RWPE1 (cell line): ENCODE results near the gene C22orf23.
A peak's percentile ranks its signal among the peaks of the same experiment; 100 is the strongest.

ENCODE experiments used
- CTCF ChIA-PET: fragments of 350-600 bp; sonication (Branson Sonifier 250); formaldehyde crosslinking; extraction: SDS; loops from one replicate; lab custom pipeline; 2021; lab: Yijun Ruan, JAX
- POLR2A ChIA-PET: fragments of 400-600 bp; formaldehyde crosslinking; extraction: SDS; loops from one replicate; lab custom pipeline; 2020; ENCODE audit warnings: antibody characterized with exemption; ENCODE audit not compliant: low non-redundant PET; lab: Yijun Ruan, JAX
- DNase-seq: peaks from one replicate; pipeline ENCODE4 v3.0.0; 2012; ENCODE audit warnings: low spot score
- H3K27ac ChIP-seq: fragments of 450-650 bp; 2 replicates; pipeline ENCODE4 v1.5.1; 2017
- TF ChIP-seq, protein P1 (sequence below): fragments of 450-650 bp; conservative IDR thresholded peaks from 2 replicates; pipeline ENCODE4 v1.5.1; 2017; ENCODE audit warnings: low read depth, mild to moderate bottlenecking

The C22orf23 gene

DNA sequence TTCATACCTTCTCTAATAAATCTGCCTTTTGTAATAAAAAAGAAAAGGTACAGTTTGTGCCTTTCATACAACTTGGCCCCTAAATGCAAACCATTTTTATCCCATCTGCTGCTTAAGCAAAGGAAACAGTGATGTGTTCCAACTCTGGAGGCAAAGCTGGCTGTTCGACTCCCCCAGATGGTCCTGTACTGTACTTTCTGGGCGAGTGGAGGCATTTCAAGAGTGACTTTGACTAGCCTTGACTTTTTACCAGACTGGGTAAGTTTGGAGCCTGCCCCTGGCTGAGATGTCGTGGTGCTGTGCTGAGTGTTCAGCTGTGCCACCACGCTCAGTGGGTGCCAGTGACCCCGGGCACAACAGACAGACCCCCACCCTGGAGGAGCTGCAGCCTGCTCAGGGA, 37.1 kb downstream of the C22orf23 start:
- POLR2A ChIA-PET = no interaction called here
- CTCF ChIA-PET = no interaction called here
- H3K27ac ChIP-seq = peak overlapping the region; percentile 44
- TF ChIP-seq, protein P1, sequence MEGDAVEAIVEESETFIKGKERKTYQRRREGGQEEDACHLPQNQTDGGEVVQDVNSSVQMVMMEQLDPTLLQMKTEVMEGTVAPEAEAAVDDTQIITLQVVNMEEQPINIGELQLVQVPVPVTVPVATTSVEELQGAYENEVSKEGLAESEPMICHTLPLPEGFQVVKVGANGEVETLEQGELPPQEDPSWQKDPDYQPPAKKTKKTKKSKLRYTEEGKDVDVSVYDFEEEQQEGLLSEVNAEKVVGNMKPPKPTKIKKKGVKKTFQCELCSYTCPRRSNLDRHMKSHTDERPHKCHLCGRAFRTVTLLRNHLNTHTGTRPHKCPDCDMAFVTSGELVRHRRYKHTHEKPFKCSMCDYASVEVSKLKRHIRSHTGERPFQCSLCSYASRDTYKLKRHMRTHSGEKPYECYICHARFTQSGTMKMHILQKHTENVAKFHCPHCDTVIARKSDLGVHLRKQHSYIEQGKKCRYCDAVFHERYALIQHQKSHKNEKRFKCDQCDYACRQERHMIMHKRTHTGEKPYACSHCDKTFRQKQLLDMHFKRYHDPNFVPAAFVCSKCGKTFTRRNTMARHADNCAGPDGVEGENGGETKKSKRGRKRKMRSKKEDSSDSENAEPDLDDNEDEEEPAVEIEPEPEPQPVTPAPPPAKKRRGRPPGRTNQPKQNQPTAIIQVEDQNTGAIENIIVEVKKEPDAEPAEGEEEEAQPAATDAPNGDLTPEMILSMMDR = no peak
- no peak for DNase-seq

DNA sequence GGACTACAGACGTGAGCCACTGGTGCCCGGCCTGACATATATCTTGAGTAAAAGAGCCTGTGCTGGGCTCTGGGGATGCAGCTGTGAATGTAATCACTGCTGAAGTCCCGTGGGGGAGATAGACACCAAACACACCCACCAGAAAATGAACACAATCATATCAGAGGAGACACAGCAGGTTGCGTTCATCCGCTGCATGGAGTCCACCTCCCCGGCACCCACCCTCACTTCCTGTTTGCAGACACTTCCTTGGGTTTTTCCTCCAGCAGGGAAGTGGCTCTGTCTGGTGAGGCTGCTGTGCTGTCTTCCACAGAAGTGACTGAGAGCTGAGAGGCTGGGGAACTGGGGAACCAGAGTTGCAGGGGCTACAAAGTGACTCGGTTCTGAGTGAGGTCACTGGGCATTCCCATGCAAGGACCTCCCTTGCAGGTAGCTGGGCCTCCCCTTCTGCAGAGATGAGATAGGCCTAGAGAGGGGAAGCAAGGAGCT, 40.1 kb downstream of the C22orf23 start:
- peak overlapping the region; percentile 100 for H3K27ac ChIP-seq
- POLR2A ChIA-PET = no interaction called here
- DNase-seq = no peak
- CTCF ChIA-PET = no interaction called here
- TF ChIP-seq, protein P1 = no peak

DNA sequence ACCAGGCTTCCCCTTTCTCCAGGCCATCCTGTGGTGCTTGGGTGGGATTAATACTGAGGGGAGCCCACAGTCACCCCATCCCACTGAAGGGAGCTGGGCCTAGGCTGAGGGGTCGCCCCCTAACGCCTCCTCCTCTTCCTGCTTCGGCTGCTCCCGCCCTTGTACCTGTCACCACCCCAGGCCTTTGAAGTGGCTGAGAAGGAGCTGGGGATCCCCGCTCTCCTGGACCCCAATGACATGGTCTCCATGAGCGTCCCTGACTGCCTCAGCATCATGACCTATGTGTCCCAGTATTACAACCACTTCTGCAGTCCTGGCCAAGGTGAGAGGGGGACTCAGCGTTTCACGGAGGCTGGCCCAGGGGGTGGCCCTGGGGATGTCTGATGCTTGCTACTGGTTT, 41.2 kb downstream of the C22orf23 start:
- ChIA-PET POLR2A (no interaction called here), CTCF (interaction anchor here (0.6 kb wide), 2 partner anchors 22 to 44 kb away, joined by 3 to 4 read pairs; no protein-coding TSS in a partner anchor)
- H3K27ac ChIP-seq = peak overlapping the region; percentile 100
- DNase-seq = no peak
- TF ChIP-seq, protein P1 = no peak

DNA sequence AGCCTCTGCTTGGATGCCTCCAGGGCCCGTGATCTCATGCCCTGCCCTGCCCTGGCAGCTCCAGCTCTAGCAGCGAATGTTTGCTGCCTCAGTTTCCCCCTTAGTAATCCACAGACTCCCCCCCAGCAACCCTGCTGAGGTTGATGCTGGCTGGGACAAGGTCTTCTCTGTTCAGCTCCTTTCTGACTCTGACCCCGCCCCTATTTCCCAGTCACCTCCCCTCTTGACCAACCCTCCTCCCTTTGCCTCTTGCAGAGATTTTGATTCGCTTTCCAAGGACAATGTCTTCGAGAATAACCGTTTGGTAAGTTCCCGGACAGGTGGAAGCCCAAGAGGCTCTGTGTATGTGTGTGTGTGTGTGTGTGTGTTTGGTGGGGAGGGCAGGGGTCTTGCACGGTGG, 41.7 kb downstream of the C22orf23 start:
- DNase-seq = no peak
- TF ChIP-seq, protein P1 = no peak
- CTCF ChIA-PET = interaction anchor here (0.5 to 0.6 kb wide), 2 partner anchors 43 to 48 kb away, joined by 3 to 4 read pairs; no protein-coding TSS in a partner anchor
- POLR2A ChIA-PET = no interaction called here
- peak overlapping the region; percentile 100 for H3K27ac ChIP-seq

DNA sequence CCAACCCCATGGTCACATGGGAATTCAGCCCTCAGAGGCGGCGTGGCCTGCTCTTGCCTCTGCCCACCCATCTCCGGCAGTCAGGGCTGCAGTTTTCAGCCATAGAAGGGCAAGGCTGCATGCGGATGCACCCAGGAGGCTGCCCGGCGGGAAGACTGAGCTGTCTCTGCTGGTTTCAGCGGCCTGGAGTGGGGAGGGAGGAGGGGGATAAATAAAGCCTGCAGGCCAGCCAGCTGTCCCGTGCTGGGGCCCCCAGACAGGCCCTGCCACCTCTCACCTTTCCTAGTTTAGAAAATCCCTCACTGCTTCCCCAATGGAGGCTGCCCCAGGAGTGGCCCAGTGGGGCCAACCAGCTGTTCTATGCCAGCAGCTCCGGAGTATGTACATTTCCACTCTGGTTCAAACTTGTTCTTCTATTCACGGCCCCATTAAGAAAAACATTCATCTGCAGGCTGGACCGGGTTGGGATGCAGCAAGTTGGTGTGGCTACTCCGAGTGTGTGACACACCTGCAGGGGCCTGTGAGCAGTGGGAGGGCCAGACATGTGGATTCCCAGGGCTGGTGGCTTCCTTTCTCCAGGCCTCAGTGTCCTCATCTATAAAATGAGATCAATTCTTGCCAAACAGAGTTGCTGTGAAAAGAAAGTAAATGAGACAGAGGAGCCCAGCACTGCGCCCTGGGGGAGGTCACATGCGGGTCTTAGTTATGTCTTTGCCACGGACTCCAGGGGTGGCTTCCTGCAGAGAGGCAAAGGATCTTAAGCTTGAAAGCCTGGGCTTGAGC, 42.3 kb downstream of the C22orf23 start:
- POLR2A ChIA-PET = interaction anchor here (0.5 kb wide), 1 partner anchor 509 kb away, joined by 3 read pairs; no protein-coding TSS in a partner anchor

DNA sequence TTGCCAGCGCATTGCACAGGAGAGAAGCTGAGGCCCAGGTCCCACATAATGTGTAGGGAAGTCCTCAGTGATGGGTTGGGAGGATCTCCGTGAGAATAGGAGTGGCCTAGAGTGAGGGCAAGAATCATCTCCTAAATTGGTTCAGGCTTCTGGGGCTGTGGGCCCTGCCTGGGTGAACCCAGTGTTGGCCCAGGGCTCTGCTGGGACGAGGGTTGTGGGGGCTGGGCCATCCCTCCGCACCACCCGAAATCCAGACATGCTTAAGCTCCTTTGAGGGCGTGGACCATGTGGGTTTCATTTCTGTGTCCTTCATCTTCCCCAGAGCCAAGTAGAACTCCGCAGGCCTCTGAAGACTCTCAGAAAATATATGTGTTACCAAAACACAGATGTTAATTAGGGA, 43.6 kb downstream of the C22orf23 start:
- CTCF ChIA-PET = no interaction called here
- peak overlapping the region; percentile 100 for H3K27ac ChIP-seq
- no peak for DNase-seq
- TF ChIP-seq, protein P1 = no peak
- POLR2A ChIA-PET = interaction anchor here (0.6 kb wide), 1 partner anchor 61 kb away, joined by 3 read pairs; no protein-coding TSS in a partner anchor

More for the DNA sequence above, 42.3 kb downstream of the C22orf23 start:
- H3K27ac ChIP-seq = peak overlapping the region; percentile 100
- CTCF ChIA-PET = interaction anchor here (0.5 to 1.0 kb wide), 2 partner anchors 24 to 47 kb away, joined by 3 read pairs; no protein-coding TSS in a partner anchor
- TF ChIP-seq, protein P1 = no peak
- DNase-seq = no peak
